M059J (cell line): Measurements from ENCODE around the gene SDE2. TPM values are rescaled to one million over a fixed set of nuclear protein-coding genes. Genes with fewer than 3 reads are reported as not detected.
"Not testable (repeated sequence)": the region's sequence is repeated elsewhere in the genome, so short reads cannot be mapped to it uniquely, and the experiment has no call there.

ENCODE experiments used
- DNase-seq: peaks from one replicate; pipeline ENCODE4 v3.0.0-alpha.2; 2012; ENCODE audit warnings: low read depth
- total RNA-seq: library from RNA; depleted of rRNA; stranded (reverse); fragments of >200 nt; shearing (Covaris generic); gene quantifications from 2 replicates; pipeline ENCODE4 v1.2.3, GENCODE V29; 2014

SDE2 gene
- total RNA-seq, 1 experiment from 2014 or later: 28.7 TPM

DNA sequence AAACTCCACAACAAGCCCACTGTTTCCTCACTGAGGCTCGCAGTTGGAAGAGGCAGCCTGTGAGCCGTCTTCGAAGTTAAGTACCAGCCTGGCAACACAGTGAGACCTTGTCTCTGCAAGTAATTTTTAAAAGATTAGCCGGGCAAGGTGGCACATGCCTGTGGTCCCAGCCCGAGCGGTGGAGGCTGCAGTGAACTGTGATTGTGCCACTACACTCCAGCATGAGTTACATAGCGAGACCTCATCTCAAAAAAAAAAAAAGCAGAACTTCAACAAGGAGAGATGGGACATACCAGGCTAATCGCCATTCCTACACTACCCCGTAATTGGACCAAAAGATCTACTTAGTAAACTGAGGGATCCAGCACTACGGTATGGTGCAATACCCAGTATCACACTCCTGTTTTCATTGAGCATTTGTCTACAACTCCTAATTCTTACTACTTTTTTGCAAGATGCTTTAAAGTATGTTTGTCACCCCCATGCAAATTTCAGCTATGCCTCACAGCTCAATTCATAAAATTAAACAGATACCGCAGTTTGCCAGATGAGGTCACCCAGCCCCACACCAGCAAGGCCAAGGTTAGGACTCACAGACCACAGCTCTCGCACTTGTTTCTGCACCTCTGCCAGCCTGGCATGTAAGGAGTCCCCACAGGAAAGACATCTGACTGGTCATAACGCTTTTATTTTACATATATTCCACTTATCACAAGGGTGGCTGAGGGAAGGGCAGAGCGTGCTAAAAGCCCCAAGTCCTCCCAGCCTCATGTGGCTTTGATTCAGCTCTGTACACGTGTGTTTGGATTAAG lies 21.0 kb downstream of the SDE2 start:
- DNase-seq: peak; percentile 43

DNA sequence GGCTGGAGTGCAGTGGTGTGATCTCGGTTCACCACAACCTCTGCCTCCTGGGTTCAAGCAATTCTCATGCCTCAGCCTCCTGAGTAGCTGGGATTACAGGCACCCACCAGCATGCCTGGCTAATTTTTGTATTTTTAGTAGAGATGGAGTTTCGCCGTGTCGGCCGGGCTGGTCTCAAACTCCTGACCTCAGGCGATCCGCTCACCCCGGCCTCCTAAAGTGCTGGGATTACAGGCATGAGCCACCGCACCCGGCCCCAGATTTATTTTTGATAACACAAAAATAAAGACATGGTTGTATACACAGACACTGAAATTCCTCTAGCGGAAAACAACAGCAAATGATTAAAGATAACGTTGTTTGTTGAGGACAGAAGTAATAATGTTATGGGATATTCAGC lies 24.0 kb downstream of the SDE2 start:
- DNase-seq: not testable (repeated sequence)

DNA sequence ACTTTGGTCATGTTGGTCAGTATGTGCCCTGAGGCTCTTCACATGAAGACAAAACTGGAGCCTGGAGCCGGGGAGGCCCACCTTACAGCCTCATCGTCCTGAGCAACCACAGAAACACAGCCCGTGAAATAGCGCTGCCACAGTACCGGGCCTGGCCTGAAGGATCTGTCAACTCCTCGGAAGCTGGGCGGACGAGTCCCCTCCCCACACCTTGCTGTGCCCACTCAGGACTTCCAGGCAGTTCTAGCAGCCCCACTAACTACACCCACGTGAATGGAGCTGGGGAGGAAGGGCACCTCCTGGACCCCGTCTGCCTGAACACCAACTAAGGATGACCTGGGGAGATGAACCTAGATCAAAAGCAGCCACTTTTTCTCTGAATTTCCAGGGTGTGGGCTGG lies 24.7 kb downstream of the SDE2 start:
- DNase-seq: no peak

DNA sequence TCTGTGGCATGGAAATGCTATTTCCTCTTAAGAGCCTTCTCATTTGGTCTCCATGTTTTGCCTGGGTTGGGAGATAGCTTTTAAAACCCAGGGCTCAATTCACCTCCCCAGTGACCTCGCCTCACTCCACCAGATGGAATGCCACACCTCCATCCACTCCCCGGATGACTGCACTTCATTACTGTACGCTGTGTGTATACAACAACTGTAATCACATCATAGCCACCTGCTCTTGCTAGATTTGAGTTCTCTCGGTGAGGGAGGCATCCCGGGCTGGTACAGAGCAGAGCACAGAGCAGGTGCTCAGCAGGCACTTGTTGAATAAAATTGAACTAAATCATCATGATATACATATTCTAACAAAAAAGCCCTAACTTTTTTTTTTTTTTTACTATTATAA lies 26.0 kb downstream of the SDE2 start:
- no peak for DNase-seq

DNA sequence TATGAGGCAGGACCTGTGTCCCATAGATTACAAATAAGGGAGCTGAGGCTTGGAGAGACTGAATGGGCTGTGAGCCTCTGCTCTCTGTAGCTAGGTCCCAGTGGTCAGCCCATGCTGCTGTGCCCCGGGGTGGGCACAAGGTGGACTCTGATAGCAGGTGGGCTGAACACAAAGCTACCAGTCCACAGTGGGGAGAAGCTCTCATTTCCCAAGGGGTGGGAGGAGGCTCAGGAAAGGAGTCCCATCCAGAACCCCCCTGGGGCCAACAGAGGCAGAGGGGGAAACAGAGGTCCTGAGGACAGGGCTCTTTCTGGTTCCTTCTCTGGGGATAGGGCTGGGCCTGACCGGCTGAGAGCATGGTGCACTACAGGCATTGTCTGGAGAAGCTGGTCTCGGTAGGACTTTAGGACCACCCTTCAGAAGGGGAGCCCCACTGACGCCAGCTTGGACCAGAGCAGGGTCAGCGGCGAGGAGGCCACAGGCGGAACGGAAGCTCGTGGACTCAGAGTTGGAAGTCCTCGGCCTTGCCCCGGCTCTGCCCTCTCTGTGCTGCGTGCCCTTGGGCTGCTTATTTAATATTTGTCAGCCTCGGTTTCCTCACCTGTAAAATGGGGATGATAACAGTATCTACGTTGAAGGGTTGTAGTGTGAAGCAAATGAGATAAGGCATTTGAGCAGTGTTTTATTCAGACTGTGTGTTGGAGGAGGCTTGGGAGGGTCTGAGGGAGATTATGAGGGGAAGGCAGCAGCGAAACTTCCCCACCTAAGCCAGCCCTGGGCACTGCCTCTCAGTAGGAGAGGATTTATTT lies 26.6 kb downstream of the SDE2 start:
- DNase-seq: no peak

DNA sequence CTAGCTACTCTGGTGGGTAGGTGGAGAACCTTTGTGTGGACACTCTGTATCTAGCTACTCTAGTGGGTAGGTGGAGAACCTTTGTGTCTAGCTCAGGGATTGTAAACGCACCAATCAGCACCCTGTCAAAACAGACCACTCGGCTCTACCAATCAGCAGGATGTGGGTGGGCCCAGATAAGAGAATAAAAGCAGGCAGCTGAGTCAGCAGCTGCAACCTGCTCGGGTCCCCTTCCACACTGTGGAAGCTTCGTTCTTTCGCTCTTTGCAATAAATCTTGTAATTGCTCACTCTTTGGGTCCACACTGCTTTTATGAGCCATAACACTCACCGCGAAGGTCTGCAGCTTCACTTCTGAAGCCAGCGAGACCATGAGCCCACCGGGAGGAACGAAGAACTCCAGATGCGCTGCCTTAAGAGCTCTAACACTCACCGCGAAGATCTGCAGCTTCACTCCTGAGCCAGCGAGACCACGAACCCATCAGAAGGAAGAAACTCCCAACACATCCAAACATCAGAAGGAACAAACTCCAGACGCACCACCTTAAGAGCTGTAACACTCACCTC lies 28.5 kb downstream of the SDE2 start:
- DNase-seq: not testable (repeated sequence)

DNA sequence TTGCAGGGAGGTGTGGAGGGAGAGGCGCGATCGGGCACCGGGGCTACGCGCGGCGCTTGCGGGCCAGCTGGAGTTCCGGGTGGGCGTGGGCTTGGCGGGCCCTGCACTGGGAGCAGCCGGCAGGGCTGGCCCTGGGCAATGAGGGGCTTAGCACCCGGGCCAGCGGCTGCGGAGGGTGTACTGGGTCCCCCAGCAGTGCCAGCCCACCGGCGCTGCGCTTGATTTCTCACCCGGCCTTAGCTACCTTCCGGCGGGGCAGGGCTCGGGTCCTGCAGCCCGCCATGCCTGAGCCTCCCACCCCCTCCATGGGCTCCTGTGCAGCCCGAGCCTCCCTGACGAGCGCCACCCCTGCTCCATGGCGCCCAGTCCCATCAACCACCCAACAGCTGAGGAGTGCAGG lies 29.4 kb downstream of the SDE2 start:
- not testable (repeated sequence) for DNase-seq

DNA sequence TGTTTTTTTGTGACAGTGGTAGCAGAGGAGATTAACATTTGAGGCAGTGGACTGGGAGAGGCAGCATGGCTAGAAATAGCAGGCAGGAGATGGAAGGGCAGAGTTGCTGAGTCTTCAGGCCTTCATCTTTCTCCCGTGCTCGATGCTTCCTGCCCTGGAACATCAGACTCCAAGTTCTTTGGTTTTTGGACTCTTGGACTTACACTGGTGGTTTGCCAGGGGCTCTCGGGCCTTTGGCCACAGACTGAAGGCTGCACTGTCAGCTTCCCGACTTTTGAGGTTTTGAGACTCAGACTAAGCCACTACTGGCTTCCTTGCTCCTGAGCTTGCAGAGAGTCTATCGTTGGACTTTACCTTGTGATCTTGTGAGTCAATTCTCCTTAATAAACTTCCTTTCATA lies 33.9 kb downstream of the SDE2 start:
- no peak for DNase-seq

DNA sequence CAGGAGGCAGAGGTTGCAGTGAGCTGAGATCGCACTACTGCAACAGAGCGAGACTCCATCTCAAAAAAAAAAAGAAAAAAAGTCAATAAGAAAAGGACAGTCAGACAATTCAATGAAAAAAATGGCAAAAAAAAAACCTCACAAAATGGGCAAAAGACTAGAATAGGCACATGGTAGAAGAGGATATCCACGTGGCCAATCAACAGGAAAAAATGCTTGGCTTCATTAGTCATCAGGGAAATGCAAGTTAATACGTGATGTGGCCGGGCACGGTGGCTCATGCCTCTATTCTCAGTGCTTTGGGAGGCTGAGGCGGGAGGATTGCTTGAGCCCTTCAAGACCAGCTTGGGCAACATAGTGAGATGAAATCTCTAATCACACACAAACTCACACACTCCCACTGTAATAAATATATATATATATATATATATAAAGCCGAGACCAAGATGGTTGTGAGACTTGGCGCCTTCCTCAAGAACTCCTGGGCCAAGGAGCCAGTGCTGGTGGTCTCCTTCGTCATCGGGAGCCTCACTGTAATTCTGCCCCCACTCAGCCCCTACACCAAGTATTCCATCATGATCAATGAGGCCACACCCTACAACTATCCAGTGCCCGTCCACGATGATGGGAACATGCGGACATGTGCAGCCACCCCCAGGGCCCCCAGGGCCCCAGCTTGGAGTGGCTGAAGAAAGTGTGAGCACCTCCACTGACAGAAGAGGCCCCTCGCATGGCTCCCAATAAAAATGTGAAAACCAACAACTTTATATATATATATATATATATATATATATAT lies 35.2 kb downstream of the SDE2 start:
- DNase-seq: peak; percentile 53

DNA sequence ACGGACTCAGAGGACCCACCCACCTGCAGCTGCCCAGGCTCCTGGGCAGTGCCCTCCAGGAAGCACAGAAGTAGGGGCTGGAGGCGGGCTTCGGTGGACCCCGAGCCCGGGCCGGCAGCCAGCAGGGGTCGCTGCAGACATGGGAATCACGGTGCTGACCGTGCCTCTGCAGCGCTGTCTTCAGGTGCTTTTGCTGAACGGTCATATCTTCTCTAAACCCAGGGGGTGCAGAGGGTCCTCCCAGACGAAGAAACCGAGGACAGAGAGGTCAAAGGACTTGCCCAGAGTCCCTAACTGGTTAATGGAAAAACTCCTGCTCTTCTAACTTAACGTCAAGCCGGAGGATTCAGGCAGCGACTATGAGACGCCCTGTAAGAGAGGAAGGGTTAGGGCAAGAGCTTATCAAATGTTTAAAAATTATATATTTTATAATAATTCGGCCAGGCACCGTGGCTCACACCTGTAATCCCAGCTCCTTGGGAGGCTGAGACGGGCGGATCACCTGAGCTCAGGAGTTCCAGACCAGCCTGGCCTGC lies 36.6 kb downstream of the SDE2 start:
- no peak for DNase-seq

DNA sequence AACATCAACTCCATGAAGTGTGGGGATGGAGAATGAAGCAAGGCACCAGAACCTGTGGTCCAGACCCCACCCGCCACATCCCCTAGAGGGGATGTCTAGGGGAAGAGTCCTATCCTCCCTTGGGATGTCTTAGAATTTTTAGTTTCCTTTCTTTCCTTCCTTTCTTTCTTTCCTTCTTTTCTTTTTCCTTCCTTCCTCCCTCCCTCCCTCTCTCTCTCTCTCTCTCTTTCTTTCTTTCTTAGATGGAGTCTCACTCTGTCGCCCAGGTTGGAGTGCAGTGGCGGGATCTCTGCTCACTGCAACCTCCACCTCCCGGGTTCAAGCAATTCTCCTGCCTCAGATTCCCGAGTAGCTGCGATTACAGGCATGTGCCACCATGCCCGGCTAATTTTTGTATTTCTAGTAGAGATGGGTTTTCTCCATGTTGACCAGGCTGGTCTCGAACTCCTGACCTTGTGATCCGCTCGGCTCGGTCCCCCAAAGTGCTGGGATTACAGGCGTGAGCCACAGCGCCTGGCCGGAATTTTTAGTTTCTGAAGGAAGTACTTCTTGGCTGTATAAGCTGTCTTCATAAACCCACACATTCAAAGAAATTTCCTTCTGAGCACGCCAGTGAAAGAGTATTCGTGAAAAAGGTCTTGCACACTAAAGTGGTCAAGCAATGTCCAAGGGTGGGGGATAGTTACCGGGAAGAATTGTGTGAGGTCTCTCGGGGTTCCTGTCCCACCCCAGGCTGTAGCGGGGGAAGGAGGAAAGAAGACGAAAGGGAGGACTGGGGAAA lies 37.3 kb downstream of the SDE2 start:
- DNase-seq: no peak

DNA sequence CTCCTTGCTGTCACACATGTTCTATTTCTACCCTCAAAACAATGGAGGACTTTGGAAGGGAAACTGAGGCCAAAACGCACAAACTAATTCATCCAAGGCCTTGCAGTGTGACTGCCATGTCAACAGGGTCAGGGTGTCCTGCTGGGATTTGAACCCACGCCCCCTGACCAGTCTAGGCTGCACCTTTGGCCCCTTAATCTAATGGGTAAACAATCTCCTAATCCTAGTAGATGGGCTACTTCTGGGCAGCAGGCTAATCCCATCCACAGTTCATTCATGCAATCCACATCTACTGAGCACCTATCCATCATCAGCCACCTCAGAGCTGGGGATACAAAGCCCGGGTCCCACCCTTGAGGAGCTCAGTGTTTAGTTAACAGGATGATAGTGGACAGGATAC lies 41.1 kb downstream of the SDE2 start:
- DNase-seq: no peak

DNA sequence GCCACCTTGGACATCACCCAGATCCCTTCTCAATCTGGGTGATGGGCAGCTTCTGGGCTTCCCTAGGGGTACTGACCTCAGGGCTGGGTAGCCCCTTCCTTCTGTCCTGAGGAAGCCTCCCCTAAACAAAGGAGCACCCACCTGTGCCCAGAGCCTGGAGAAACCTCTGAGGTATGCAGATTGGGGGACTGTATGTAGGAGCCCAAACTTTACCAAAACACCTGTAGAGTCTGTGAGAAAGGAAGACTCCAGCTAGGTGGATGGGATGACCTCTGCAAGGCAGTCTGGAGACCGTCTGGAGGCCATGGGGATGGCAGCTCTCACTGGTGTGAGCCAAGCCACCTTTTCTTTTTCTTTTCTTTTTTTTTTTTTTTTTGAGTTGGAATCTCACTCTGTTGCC lies 44.4 kb downstream of the SDE2 start:
- no peak for DNase-seq

DNA sequence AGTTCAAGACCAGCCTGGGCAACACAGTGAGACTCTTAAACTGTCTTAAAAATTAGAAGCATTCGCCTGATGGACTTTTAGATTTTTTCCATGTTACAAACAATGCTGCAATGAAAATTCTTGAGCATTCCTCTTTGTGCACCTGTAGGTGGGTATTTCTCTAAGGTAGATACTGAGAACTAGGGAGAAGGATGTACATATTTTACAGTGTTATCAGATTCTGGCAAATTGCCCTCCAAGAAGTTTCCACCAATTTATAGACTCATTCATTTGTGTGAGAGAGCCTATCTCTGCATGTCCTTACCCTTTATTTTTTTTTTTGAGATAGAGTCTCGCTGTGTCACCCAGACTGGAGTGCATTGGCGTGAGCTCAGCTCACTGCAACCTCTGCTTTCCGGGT lies 45.8 kb downstream of the SDE2 start:
- no peak for DNase-seq

DNA sequence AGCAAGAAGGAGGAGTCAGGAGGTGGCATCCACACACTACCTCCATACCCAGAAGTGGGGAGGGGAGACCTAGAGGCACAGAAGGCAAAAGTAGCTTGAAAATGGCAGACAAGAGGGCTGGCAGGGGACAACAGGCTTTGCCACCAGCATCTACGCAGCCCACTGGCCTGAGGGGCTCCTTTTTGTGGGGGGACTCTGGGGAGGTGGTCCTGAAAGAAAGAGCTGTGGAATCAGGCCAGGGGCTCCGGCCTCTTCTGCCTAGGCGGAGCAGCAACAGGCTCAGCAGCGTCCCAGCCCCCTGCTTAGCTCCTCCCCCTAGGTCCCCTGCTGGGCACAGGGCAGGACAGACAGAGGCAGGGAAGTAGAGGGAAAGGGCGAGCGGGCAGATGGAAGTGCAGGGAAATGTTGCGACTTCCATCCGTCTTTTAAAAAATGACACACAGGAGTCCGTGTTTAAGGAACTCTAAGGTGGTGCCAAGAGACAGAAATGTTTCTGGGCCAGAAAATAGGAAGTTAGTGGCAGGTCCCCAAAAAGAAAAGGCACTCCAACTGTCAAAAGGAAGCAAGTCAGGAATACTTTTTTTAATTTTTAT lies 48.1 kb downstream of the SDE2 start:
- DNase-seq: no peak

DNA sequence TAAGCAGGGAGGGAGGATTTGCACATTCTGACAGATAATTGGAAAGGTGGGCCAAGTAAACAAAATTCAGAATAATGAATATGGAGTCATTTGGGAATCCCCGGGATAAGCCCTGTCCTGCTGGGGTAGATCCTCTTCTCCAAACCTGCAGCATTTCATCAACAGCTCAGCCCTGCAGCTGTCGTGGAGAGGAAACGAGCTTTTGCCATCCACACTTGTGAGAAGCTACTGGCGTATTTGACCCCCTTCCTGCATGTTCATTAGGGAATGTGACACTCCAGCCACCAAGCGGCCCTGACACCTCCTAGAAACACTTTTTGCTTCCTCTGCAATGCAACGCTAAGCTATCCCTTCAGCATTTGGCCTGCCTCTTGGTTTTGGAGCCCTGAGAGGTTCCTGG lies 50.1 kb downstream of the SDE2 start:
- no peak for DNase-seq

DNA sequence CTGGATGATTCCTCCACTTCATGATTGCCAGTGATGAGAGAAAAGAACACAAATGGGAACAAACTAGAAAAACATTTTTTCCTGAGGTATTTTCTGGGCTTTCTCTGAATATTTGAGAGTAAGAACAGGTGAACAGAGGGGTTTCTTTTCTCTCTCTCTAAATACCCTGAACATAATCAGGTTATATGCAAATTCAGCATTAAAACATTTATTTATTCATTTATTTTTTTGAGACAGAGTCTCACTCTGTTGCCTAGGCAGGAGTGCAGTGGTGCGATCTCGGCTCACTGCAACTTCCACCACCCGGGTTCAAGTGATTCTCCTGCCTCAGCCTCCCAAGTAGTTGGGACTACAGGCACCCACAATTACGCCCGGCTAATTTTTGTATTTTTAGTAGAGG lies 52.3 kb downstream of the SDE2 start:
- DNase-seq: no peak

DNA sequence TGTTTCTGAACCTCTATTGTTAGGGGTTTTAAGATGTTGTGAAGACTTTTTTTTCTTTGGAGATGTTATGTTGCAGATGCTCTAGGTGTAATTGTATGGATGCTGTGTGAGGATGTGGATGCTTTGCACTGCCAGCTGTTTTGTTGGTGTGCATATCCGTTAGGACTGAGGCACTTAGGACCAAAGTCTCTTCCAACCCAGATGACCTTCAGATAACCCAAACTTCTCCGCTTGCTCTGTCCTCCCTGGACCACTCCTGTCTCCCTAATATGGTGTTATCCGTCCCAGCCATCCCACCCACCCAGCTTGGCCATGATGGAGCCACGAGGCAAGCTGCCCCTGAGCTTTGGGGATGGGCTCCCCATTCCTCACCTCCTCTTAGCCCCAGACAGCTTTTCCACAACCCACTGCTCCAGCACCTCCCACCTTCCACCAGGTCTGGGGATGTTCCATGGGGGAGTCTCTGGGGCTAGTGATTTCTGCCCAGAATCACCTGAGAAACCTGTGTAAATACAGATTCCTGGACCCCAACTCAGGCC lies 53.0 kb downstream of the SDE2 start:
- no peak for DNase-seq

DNA sequence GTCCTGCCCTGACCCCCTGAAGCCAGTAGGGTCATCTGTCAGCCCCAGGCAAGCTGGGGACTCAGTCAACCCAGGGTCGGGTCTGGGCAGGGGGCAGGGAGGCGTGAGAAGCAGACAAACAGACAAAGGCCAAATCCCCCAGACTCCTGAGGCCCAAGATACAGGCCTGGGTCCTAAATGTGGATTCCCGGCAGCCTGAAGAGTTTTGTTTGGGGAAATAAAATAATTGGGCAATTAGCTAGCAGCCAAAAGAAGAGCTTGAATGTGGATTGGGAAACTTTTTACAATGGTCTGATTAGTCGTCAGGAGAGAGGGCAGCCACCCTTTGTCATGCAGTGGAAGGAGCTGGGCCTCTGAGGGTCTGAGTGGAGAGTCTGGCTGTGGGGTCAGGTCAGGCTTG lies 53.6 kb downstream of the SDE2 start:
- no peak for DNase-seq

DNA sequence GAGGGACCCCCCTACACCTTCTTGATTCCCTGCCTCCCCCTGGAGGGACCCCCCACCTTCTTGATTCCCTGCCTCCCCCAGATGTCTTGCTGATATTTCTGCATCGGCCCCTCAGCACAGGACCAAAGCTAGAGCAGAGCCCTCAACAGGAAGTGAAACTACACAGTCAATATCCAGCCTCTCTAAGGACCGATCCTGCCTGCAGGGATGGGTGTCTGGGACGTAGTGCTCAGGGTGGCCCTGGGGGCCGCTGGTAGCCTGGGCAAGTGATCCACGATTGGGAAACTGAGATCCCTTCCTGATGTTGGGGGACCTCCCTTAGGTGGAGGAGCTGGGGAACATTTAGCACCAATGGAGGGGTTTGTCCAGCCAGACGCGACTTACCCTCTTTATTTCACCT lies 54.2 kb downstream of the SDE2 start:
- DNase-seq: no peak
